Smooth muscle cell (in vitro differentiated cells): ENCODE results near the gene SGPL1. TPM values are rescaled to one million over a fixed set of nuclear protein-coding genes. Genes with fewer than 3 reads are reported as not detected.

Experiments
- DNase-seq: peaks from one replicate; lab custom pipeline; 2025; ENCODE audit not compliant: unreplicated experiment; lab: John Stamatoyannopoulos, UW
- H2AFZ ChIP-seq: fragments of 200-600 bp; sonication (generic); 2 replicates; pipeline ENCODE4 v1.6.0; 2016; ENCODE audit warnings: antibody characterized with exemption, low read depth, mild to moderate bottlenecking
- H3F3A ChIP-seq: fragments of 200-600 bp; sonication (generic); 2 replicates; pipeline ENCODE4 v1.6.0; 2017; ENCODE audit warnings: antibody characterized with exemption, low read depth
- H3K27ac ChIP-seq: fragments of 200-600 bp; sonication (generic); 2 replicates; pipeline ENCODE4 v1.5.1; 2016; ENCODE audit warnings: low read depth, mild to moderate bottlenecking
- H3K27me3 ChIP-seq: fragments of 200-600 bp; sonication (generic); 2 replicates; pipeline ENCODE4 v1.6.1; 2016; ENCODE audit warnings: low read depth, mild to moderate bottlenecking
- H3K36me3 ChIP-seq: fragments of 200-600 bp; sonication (generic); 2 replicates; pipeline ENCODE4 v1.5.1; 2016; ENCODE audit warnings: low read depth
- H3K4me1 ChIP-seq: fragments of 200-600 bp; sonication (generic); 2 replicates; pipeline ENCODE4 v1.5.1; 2016; ENCODE audit warnings: low read depth
- H3K4me2 ChIP-seq: fragments of 200-600 bp; sonication (generic); 2 replicates; pipeline ENCODE4 v1.6.0; 2016; ENCODE audit warnings: mild to moderate bottlenecking
- H3K4me3 ChIP-seq: fragments of 200-600 bp; sonication (generic); 2 replicates; pipeline ENCODE4 v1.5.1; 2016; ENCODE audit warnings: mild to moderate bottlenecking
- H3K79me2 ChIP-seq: fragments of 200-600 bp; sonication (generic); 2 replicates; pipeline ENCODE4 v1.6.0; 2016; ENCODE audit warnings: low read depth, mild to moderate bottlenecking
- H3K9ac ChIP-seq: fragments of 200-600 bp; sonication (generic); 2 replicates; pipeline ENCODE4 v1.6.0; 2016; ENCODE audit warnings: low read depth
- H3K9me3 ChIP-seq: fragments of 200-600 bp; sonication (generic); replicated peaks from 2 replicates; pipeline ENCODE4 v1.5.1; 2016; ENCODE audit warnings: low read depth
- H4K20me1 ChIP-seq: fragments of 200-600 bp; sonication (generic); 2 replicates; pipeline ENCODE4 v1.6.0; 2016; ENCODE audit warnings: low read depth
- CTCF ChIP-seq: fragments of 200-600 bp; sonication (generic); IDR thresholded peaks from 2 replicates; pipeline ENCODE4 v1.5.1; 2017; ENCODE audit warnings: borderline replicate concordance, mild to moderate bottlenecking, antibody characterized with exemption; ENCODE audit not compliant: insufficient read depth, poor library complexity, severe bottlenecking
- WGBS: methylation state at CpG from one replicate; pipeline ENCODE4 v1.1.7; 2016; ENCODE audit warnings: low lambda C conversion rate; 5-methylcytosine and 5-hydroxymethylcytosine counted together
- polyA plus RNA-seq: library from polyadenylated mRNA; unstranded; fragments of >200 nt; fragmentation: Nextera tagmentation; extraction: Ambion mirVana; gene quantifications from 2 replicates; pipeline ENCODE4 v1.2.1, GENCODE V29; 2016
- total RNA-seq: library from RNA; depleted of rRNA; stranded (reverse); fragments of >200 nt; gene quantifications from 2 replicates; pipeline ENCODE4 v1.2.3, GENCODE V29; 2014

SGPL1 gene
- total and polyA plus RNA-seq, 2 experiments from 2014 or later, result 20.0 to 41.1 TPM

- H3K27ac ChIP-seq, result no peak overlapping the region
- 96% methylated on average over 11 of the region's 11 CpGs for whole genome bisulfite sequencing
- no peaks in the 10 kb centered on the region for H3F3A ChIP-seq
- H3K79me2 ChIP-seq, result no peaks in the 10 kb centered on the region
- H3K4me1 ChIP-seq, result no peaks in the 10 kb centered on the region
- H3K4me2 ChIP-seq, result no peak overlapping the region
- no peak overlapping the region for H3K4me3 ChIP-seq
- DNase-seq, result no peak
- H3K27me3 ChIP-seq, result no peaks in the 10 kb centered on the region
- H3K36me3 ChIP-seq, result no peaks in the 10 kb centered on the region
- H3K9me3 ChIP-seq, result no peaks in the 10 kb centered on the region
- no peak for TF ChIP-seq CTCF
- no peaks in the 10 kb centered on the region for H4K20me1 ChIP-seq
- no peak overlapping the region for H2AFZ ChIP-seq
- H3K9ac ChIP-seq, result no peak overlapping the region
Observed at GRCh38 chr10:70776455-70777005, 39.2 kb upstream of the SGPL1 start.

- H3K9ac ChIP-seq, result no peak overlapping the region
- no peaks in the 10 kb centered on the region for H4K20me1 ChIP-seq
- no peak overlapping the region for H2AFZ ChIP-seq
- no peaks in the 10 kb centered on the region for H3K36me3 ChIP-seq
- no peak overlapping the region for H3K27ac ChIP-seq
- H3K27me3 ChIP-seq, result no peaks in the 10 kb centered on the region
- 95% methylated on average over 18 of the region's 18 CpGs for WGBS
- no peaks in the 10 kb centered on the region for H3K9me3 ChIP-seq
- no peak overlapping the region for H3K4me2 ChIP-seq
- no peak for DNase-seq
- no peaks in the 10 kb centered on the region for H3F3A ChIP-seq
- H3K4me3 ChIP-seq, result no peak overlapping the region
- TF ChIP-seq CTCF, result no peak
- H3K79me2 ChIP-seq, result no peaks in the 10 kb centered on the region
- H3K4me1 ChIP-seq, result no peaks in the 10 kb centered on the region
Observed at GRCh38 chr10:70777063-70777875, 38.5 kb upstream of the SGPL1 start.

GRCh38 chr10:70778267-70778924 is 37.4 kb upstream of the SGPL1 start:
- no peak overlapping the region for H3K4me3 ChIP-seq
- 70% methylated on average over 9 of the region's 9 CpGs for whole genome bisulfite sequencing
- no peaks in the 10 kb centered on the region for H3K36me3 ChIP-seq
- TF ChIP-seq CTCF, result no peak
- H3F3A ChIP-seq, result no peaks in the 10 kb centered on the region
- no peaks in the 10 kb centered on the region for H3K79me2 ChIP-seq
- H3K27me3 ChIP-seq, result no peaks in the 10 kb centered on the region
- no peak overlapping the region for H2AFZ ChIP-seq
- H3K9me3 ChIP-seq, result no peaks in the 10 kb centered on the region
- no peak overlapping the region for H3K9ac ChIP-seq
- no peak for DNase-seq
- no peak overlapping the region for H3K27ac ChIP-seq
- H3K4me2 ChIP-seq, result no peak overlapping the region
- H3K4me1 ChIP-seq, result no peaks in the 10 kb centered on the region
- no peaks in the 10 kb centered on the region for H4K20me1 ChIP-seq
